Measurements from ENCODE around the gene WWC2.

DNA sequence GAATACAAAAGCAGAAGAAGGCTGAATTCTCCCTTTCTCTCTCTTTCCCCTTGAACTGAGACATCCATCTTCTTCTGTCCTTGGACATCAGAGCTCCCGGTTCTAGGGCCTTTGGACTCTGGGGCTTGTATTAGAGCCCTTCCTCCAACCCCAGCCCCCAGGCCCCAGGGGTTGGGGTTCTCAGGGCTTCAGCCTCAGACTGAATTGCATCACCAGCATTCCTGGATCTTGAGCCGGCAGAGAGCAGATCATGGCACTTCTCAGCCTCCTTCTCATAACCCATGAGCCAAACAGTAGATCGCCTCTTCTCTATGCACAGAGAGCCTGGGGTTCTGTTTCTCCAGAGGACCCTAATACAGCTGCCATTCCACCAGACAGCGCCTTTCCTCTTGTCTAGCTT, 248.5 kb downstream of the WWC2 start:
- TF ChIP-seq ZNF274 (IDR thresholded peaks at IDR 0.05; ENCODE audit: low read depth, low read length) (no peak), YY1 (IDR thresholded peaks at IDR 0.05; ENCODE audit: insufficient read depth, insufficient read length) (no peak)
